ENCODE data around the gene SLC9A7.

Gene SLC9A7

DNA sequence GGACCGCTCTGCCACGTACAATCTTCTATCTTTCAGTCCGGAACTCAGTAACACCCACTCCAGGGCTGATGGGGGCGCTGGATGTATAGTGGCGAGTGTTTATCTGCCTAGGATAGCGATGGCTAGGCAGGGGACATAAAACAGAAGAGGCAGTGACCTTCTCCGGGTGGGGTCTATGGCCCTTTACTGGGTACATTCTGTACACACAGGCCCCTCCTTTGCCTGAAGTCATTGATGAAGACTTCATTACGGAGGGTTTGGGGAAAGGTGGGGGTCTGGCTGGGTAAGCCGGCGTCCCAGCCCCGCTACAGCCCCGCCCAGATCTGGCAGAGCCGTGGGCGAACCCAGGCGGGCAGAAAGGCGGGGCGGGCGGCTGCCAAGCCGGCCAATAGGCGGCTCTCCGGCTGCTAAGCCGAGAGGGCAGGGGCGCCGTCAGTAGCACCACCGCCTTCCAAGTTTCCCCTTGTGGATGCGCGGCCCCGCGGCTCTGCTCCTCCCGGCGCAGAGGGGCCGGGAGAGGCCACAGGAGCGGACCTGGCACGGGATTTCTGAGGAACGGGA, 185.5 kb downstream of the SLC9A7 start, which contains the start of gene CHST7:
Gene CHST7, plus strand, starts transcription at position 435 of the 561 bp plus-strand sequence. CDS start 167 bp downstream, outside the sequence.
- peak within 1 kb of the TSS; percentile 63 for H3K4me3 ChIP-seq (ENCODE audit: low read depth, low read length)
- TF ChIP-seq, protein P1, sequence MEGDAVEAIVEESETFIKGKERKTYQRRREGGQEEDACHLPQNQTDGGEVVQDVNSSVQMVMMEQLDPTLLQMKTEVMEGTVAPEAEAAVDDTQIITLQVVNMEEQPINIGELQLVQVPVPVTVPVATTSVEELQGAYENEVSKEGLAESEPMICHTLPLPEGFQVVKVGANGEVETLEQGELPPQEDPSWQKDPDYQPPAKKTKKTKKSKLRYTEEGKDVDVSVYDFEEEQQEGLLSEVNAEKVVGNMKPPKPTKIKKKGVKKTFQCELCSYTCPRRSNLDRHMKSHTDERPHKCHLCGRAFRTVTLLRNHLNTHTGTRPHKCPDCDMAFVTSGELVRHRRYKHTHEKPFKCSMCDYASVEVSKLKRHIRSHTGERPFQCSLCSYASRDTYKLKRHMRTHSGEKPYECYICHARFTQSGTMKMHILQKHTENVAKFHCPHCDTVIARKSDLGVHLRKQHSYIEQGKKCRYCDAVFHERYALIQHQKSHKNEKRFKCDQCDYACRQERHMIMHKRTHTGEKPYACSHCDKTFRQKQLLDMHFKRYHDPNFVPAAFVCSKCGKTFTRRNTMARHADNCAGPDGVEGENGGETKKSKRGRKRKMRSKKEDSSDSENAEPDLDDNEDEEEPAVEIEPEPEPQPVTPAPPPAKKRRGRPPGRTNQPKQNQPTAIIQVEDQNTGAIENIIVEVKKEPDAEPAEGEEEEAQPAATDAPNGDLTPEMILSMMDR (conservative IDR thresholded peaks at IDR 0.05; ENCODE audit: low read depth, low read length) = peak; percentile 54
- DNase-seq (ENCODE audit: low read depth) = peak; percentile 67

DNA sequence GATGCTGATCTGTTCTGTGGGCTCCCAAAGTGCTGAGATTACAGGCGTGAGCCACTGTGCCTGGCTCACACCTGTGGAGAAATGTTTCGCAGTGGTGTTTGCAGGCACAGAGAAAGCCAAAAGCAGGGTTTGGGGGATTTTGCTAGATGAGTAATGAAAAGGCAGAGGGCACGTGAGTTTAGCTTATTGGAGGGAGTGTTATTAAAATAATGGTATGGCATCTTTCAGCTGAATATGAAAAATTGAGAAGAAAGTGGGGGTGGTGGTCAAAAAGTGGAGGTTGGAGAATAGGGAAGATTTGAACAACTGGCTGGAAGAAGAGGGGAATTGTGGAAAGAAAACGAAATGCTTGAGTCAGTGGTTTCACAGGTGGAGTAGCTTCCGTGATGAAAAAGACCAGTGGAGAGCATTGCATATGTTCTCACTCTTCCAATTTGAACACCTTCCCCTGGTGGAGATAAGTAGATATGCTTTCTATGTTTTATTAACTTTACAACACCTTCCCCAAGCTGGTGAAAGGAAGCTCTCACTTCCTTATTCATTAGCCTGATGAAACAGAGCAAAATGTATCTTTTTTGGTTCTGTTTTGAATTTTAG, 186.5 kb downstream of the SLC9A7 start:
- TF ChIP-seq, protein P1 (conservative IDR thresholded peaks at IDR 0.05; ENCODE audit: low read depth, low read length) = peak; percentile 26
- no peak for DNase-seq (ENCODE audit: low read depth)
- H3K4me3 ChIP-seq (ENCODE audit: low read depth, low read length) = no peak overlapping the region

DNA sequence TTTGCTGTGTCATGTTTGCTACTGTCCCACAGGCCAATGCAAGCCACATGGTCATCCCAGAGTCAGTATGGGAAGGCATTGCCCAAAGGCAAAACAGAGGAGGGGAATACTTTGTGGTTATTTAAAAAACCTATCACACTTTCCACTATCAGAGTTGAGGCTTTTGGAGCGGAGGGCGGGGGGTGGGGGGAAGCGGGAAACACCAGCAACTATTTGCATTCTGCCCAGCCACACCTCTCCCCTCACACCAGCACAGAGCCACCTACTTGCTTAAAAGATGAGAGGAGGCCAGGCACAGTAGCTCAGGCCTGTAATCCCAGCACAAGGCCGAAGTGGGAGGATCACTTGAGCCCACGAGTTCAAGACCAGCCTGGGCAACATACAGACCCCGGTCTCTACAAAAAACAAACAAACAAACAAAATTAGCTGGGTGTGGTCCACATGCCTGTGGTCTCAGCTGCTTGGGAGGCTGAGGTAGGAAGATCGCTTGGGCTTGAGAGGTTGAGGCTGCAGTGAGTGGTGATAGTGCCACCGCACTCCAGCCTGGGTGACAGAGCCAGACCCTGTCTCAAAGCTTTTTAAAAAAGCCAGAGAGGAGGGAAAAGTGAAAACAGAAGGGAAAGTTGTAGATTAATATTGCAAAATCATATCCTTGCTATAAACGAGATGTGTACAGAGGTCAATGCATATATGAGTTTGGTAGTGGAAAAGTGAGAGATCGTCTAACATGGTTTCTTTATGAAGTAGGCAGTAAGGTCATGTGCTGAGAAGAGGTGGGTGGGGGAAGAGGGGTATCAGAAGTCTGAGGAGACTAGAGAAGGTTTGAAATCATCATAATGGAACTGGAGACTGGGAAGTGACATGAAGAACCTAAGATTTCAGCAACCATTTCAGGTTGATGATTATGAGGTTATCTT, 187.2 kb downstream of the SLC9A7 start:
- no peak for DNase-seq (ENCODE audit: low read depth)
- TF ChIP-seq, protein P1 (conservative IDR thresholded peaks at IDR 0.05; ENCODE audit: low read depth, low read length) = no peak
- H3K4me3 ChIP-seq (ENCODE audit: low read depth, low read length) = no peak overlapping the region

DNA sequence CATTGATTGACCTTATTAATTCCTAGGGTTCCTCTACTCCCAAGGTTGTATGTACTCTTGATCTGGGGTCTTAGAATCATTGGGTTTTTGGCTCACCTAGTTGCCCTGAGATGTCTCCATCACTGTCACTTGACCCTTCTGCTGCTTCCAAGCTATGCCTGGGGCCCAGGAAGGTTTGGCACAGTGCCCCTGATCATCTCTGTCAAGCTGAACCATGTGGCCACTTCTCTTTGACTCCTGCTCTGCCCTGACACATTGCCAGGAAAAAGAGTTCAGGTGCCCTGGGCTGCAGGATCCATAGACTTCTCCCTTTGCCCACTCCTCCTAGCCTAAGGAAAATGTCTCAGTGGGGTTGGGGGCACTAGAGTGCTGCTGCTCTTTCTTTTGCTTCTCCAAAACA, 189.3 kb downstream of the SLC9A7 start:
- TF ChIP-seq, protein P1 (conservative IDR thresholded peaks at IDR 0.05; ENCODE audit: low read depth, low read length) = no peak
- no peak overlapping the region for H3K4me3 ChIP-seq (ENCODE audit: low read depth, low read length)
- no peak for DNase-seq (ENCODE audit: low read depth)

DNA sequence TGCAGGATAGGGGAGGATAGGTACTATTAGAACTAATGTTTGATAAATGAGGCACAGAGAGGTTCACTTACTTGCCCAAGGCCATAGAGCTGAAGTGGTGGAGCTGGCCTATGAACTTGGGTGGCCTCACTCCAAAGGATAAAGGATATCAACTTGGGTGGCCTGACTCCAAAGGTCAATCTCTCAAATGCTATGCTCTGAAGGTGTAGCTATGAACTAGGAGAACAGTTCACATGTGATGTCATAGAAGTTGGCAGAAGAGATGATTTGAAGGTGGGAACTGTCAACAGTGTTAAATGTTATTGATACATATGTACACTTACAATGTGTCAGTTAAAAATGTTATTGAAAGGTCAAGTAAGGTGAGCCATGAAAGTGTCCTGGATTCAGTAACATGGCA, 191.5 kb downstream of the SLC9A7 start:
- DNase-seq (ENCODE audit: low read depth) = no peak
- no peak overlapping the region for H3K4me3 ChIP-seq (ENCODE audit: low read depth, low read length)
- TF ChIP-seq, protein P1 (conservative IDR thresholded peaks at IDR 0.05; ENCODE audit: low read depth, low read length) = no peak

DNA sequence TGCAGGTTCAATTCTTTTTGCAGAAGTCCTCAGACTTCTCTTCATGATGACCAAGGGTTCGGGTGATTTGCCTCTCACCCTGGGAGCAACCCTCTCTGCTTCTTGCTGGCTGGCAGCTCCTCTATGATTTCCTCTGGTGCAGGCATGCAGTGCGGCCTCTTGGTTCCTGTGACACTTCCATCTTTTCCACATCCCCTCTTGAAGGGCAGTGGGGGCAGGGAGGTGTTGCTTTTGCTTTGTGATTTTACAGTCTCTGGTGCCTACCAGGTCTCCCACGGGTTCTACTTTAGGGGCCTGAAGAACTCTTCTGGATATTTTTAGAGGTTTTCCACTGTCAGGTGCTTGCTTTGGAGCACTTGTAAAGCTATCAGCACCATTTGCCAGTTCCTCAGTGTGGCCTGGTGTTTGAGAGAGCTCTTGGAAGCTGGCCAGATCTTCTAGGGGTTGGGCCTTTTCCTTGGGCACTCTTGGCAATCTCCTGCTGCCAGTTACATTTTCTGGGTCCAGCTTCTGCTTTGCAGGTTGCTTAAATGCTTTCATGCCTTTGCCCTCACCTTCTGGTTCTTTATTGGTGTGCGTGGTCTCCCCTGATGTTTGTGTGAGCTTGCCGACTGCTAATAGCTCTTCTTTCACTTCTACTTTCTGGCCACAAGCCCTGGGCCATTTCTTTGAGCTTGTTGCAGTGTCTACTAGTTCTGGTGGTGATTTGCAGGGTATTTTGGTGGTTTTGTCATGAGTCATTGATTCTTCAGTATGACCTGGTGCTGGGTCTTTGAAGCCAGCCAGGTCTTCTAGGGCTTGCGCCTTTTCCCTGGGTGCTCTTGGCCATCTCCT, 196.9 kb downstream of the SLC9A7 start:
- TF ChIP-seq, protein P1 (conservative IDR thresholded peaks at IDR 0.05; ENCODE audit: low read depth, low read length) = no peak
- H3K4me3 ChIP-seq (ENCODE audit: low read depth, low read length) = no peak overlapping the region
- no peak for DNase-seq (ENCODE audit: low read depth)

Measured in choroid plexus epithelial cell (primary cell).